NB4 (cell line): ENCODE measurements around the gene MTMR10.

Experiments used
- POLR2A ChIP-seq: IDR thresholded peaks from 2 replicates; pipeline ENCODE4 v1.6.1; 2011; ENCODE audit warnings: mild to moderate bottlenecking; ENCODE audit not compliant: insufficient read length; ENCODE audit errors: extremely low read depth
- TF ChIP-seq, protein P1 (sequence below): IDR thresholded peaks from one replicate; pipeline ENCODE4 v1.5.1; 2012; ENCODE audit warnings: low read depth, low read length

DNA sequence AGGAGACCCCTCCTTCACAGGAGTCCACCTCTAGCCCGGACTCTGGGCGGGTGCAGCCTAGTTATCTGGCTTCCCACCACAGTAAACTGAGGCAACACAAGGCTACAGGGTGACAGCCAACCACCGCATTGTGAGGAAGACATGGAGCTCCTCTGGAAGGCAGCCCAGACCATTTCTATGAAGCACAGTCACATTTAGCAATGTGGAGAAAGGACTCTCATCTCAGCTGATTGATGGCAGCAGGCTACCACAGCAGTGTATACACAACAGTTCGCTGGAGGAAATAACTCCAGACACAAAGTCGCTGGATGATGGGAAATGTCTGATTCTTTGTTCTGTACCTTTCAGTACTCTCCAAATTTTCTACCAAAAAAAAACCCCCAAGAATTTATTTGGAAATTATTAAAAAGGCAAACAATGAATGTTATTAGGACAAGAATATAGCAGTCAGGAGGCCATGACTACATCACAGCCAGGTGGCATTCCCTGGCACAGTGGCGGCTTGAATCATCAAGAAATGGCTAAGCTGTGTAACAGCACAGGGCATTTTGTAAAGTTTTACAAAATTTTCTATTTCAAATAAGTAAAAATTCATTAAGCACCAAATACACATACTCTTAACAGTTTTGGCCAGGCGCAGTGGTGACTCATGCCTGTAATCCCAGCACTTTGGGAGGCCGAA is 47.6 kb downstream of the MTMR10 start:
- TF ChIP-seq POLR2A: no peak
- TF ChIP-seq, protein P1, sequence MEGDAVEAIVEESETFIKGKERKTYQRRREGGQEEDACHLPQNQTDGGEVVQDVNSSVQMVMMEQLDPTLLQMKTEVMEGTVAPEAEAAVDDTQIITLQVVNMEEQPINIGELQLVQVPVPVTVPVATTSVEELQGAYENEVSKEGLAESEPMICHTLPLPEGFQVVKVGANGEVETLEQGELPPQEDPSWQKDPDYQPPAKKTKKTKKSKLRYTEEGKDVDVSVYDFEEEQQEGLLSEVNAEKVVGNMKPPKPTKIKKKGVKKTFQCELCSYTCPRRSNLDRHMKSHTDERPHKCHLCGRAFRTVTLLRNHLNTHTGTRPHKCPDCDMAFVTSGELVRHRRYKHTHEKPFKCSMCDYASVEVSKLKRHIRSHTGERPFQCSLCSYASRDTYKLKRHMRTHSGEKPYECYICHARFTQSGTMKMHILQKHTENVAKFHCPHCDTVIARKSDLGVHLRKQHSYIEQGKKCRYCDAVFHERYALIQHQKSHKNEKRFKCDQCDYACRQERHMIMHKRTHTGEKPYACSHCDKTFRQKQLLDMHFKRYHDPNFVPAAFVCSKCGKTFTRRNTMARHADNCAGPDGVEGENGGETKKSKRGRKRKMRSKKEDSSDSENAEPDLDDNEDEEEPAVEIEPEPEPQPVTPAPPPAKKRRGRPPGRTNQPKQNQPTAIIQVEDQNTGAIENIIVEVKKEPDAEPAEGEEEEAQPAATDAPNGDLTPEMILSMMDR: no peak
